ENCODE measurements around the gene C1orf167.

Gene C1orf167

GRCh38 chr1:11764519-11764918 is 2.5 kb downstream of the C1orf167 start:
- DNase-seq (ENCODE audit: low spot score), result no peak

GRCh38 chr1:11765661-11766428 is 3.9 kb downstream of the C1orf167 start:
- DNase-seq (ENCODE audit: low spot score), result no peak

GRCh38 chr1:11766429-11766776 is 4.4 kb downstream of the C1orf167 start:
- no peak for DNase-seq (ENCODE audit: low spot score)

- no peak for DNase-seq (ENCODE audit: low spot score)
Measured at GRCh38 chr1:11767922-11768704, 6.1 kb downstream of the C1orf167 start.

- no peak for DNase-seq (ENCODE audit: low spot score)
Measured at GRCh38 chr1:11768821-11769220, 6.8 kb downstream of the C1orf167 start.

GRCh38 chr1:11769274-11769673 is 7.3 kb downstream of the C1orf167 start:
- no peak for DNase-seq (ENCODE audit: low spot score)

GRCh38 chr1:11770011-11770410 is 8.0 kb downstream of the C1orf167 start:
- DNase-seq (ENCODE audit: low spot score), result no peak

- no peak for DNase-seq (ENCODE audit: low spot score)
Measured at GRCh38 chr1:11771481-11772043, 9.6 kb downstream of the C1orf167 start.

GRCh38 chr1:11772458-11772857 is 10.5 kb downstream of the C1orf167 start:
- DNase-seq (ENCODE audit: low spot score), result no peak

- DNase-seq (ENCODE audit: low spot score), result no peak
Measured at GRCh38 chr1:11774753-11775152, 12.8 kb downstream of the C1orf167 start.

- no peak for DNase-seq (ENCODE audit: low spot score)
Measured at GRCh38 chr1:11777658-11778322, 15.8 kb downstream of the C1orf167 start.

GRCh38 chr1:11778336-11778735 is 16.3 kb downstream of the C1orf167 start:
- no peak for DNase-seq (ENCODE audit: low spot score)

GRCh38 chr1:11778844-11779623 is 17.0 kb downstream of the C1orf167 start:
- no peak for DNase-seq (ENCODE audit: low spot score)

GRCh38 chr1:11779715-11780379 is 17.9 kb downstream of the C1orf167 start:
- no peak for DNase-seq (ENCODE audit: low spot score)

- DNase-seq (ENCODE audit: low spot score), result no peak
Measured at GRCh38 chr1:11780380-11781147, 18.6 kb downstream of the C1orf167 start.

GRCh38 chr1:11781297-11781696 is 19.3 kb downstream of the C1orf167 start:
- no peak for DNase-seq (ENCODE audit: low spot score)

GRCh38 chr1:11782127-11782708 is 20.2 kb downstream of the C1orf167 start:
- no peak for DNase-seq (ENCODE audit: low spot score)

- DNase-seq (ENCODE audit: low spot score), result no peak
Measured at GRCh38 chr1:11783556-11783955, 21.6 kb downstream of the C1orf167 start.

GRCh38 chr1:11784256-11784992 is 22.4 kb downstream of the C1orf167 start:
- no peak for DNase-seq (ENCODE audit: low spot score)
